ENCODE data around the gene ZHX3. TPM values are rescaled to one million over a fixed set of nuclear protein-coding genes. Genes with fewer than 3 reads are reported as not detected.

The ZHX3 gene
- total and polyA plus RNA-seq, 2 of the 4 experiments (the other 2 are of a cell fraction): 25.0 to 28.0 TPM

DNA sequence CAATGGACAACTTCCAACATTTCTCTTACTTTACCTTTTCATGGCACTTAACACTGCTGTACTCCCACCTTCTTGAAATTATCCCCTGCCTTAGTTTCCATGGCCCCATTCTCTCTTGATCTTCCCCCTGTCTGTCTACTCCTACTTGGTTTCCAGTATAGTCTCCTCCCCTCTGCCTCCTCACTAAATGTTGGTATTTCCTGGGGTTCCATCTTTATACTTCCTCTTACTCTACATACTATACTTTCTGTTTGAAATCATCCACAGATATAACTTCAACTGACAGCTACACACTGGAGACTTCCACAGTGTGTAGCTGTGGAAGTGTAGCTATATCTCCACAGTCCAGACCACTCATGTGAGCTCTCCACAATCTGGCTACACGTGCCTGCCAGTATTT lies 13.5 kb downstream of the ZHX3 start:
- H3K4me2 ChIP-seq (ENCODE audit: low read depth, low read length): peak overlapping the region; percentile 22; the same call in 1 of the 2 replicates
- no peaks in the 10 kb centered on the region for H3K36me3 ChIP-seq (ENCODE audit: control insufficient read depth, insufficient read depth, low read length)
- no peak overlapping the region for H2AK5ac ChIP-seq (ENCODE audit: low read depth, low read length)
- no peak for DNase-seq
- WGBS, 2 experiments (ENCODE audit: extremely low coverage in 2 of 2, insufficient read length in 1 of 2): no CpG with 5 or more reads among the region's 1 CpG
- no peaks in the 10 kb centered on the region for H3K27me3 ChIP-seq (ENCODE audit: control insufficient read depth, insufficient read depth, low read length)
- H4K91ac ChIP-seq (ENCODE audit: insufficient read depth, low read depth, low read length): no peak overlapping the region
- no peak overlapping the region for H4K8ac ChIP-seq (ENCODE audit: low read depth in 2 of 2, low read length in 2 of 2)
- BruUV-seq (replicated peaks): no TSS peak
- no peak overlapping the region for H3K9ac ChIP-seq (ENCODE audit: low read depth, low read length)
- peaks cover 30% of the 10 kb centered on the region for H3K9me1 ChIP-seq (ENCODE audit: insufficient read depth, low read length)
- in situ Hi-C loops (cut with MboI; ENCODE audit: low sequenced_read_pairs) (no loop called here), dilution Hi-C loops (cut with HindIII; ENCODE audit: low sequenced_read_pairs, unreplicated experiment) (no loop called here), intact Hi-C loops (cut with micrococcal nuclease) (no loop called here)
- H2BK20ac ChIP-seq (ENCODE audit: low read depth, low read length): no peak overlapping the region
- no peak overlapping the region for H3K4ac ChIP-seq (ENCODE audit: low read depth, low read length)
- no peak overlapping the region for H3K18ac ChIP-seq (ENCODE audit: low read depth, low read length)
- H2AK9ac ChIP-seq (replicated peaks; ENCODE audit: low read depth, low read length, poor library complexity): no peak overlapping the region
- no peak overlapping the region; the same call in 1 of the 2 replicates for H4K5ac ChIP-seq (ENCODE audit: low read depth, low read length)
- no peak overlapping the region for H3K27ac ChIP-seq (ENCODE audit: insufficient read depth, low read length)
- H2BK15ac ChIP-seq (ENCODE audit: low read depth, low read length): no peak overlapping the region
- no peak overlapping the region for H2AFZ ChIP-seq (replicated peaks; ENCODE audit: low read length, poor library complexity)
- no peak for ATAC-seq (ENCODE audit: low read depth)
- no peaks in the 10 kb centered on the region for H3K9me3 ChIP-seq (ENCODE audit: control insufficient read depth, insufficient read depth, low read length)
- peaks cover 7% of the 10 kb centered on the region for H3K4me1 ChIP-seq (ENCODE audit: control insufficient read depth, insufficient read depth, low read length)
- H3K56ac ChIP-seq (ENCODE audit: extremely low read depth, insufficient read depth, low read length): no peak overlapping the region
- no peak overlapping the region for H3K23ac ChIP-seq (ENCODE audit: low read depth, low read length)
- H2BK5ac ChIP-seq (ENCODE audit: low read depth, low read length, poor library complexity, severe bottlenecking): no peak overlapping the region
- no peak overlapping the region for H3K4me3 ChIP-seq (ENCODE audit: insufficient read depth, low read depth, low read length)
- POLR2A ChIA-PET (ENCODE audit: unreplicated experiment): no interaction called here
- H2BK120ac ChIP-seq (ENCODE audit: low read depth, low read length): no peak overlapping the region
- CTCF ChIA-PET: no interaction called here
- TF ChIP-seq RFX5 (IDR thresholded peaks at IDR 0.05; ENCODE audit: low read depth, low read length) (no peak), POLR2A (IDR thresholded peaks at IDR 0.05; ENCODE audit: low read depth, low read length) (no peak), NFE2L2 (IDR thresholded peaks at IDR 0.05; ENCODE audit: low read depth, low read length) (no peak), BHLHE40 (IDR thresholded peaks at IDR 0.05; ENCODE audit: low read depth, low read length) (no peak), CEBPB (IDR thresholded peaks at IDR 0.05; ENCODE audit: low read depth, low read length) (no peak), MAZ (IDR thresholded peaks at IDR 0.05; ENCODE audit: borderline replicate concordance, low read depth, low read length) (no peak), SMC3 (IDR thresholded peaks at IDR 0.05; ENCODE audit: low read depth, low read length) (no peak), CHD1 (IDR thresholded peaks at IDR 0.05; ENCODE audit: low read depth, low read length) (no peak), FOS (IDR thresholded peaks at IDR 0.05; ENCODE audit: low read depth, low read length) (no peak), MXI1 (IDR thresholded peaks at IDR 0.05; ENCODE audit: borderline replicate concordance, low read depth, low read length) (no peak), MAFK (IDR thresholded peaks at IDR 0.05; ENCODE audit: low read depth, low read length) (no peak), RCOR1 (IDR thresholded peaks at IDR 0.05; ENCODE audit: insufficient replicate concordance, low read length) (no peak), RAD21 (IDR thresholded peaks at IDR 0.05; ENCODE audit: low read length) (no peak)
- TF ChIP-seq, protein P1, sequence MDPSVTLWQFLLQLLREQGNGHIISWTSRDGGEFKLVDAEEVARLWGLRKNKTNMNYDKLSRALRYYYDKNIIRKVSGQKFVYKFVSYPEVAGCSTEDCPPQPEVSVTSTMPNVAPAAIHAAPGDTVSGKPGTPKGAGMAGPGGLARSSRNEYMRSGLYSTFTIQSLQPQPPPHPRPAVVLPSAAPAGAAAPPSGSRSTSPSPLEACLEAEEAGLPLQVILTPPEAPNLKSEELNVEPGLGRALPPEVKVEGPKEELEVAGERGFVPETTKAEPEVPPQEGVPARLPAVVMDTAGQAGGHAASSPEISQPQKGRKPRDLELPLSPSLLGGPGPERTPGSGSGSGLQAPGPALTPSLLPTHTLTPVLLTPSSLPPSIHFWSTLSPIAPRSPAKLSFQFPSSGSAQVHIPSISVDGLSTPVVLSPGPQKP (IDR thresholded peaks at IDR 0.05; ENCODE audit: borderline replicate concordance, low read depth, low read length): no peak
- TF ChIP-seq, protein P2, sequence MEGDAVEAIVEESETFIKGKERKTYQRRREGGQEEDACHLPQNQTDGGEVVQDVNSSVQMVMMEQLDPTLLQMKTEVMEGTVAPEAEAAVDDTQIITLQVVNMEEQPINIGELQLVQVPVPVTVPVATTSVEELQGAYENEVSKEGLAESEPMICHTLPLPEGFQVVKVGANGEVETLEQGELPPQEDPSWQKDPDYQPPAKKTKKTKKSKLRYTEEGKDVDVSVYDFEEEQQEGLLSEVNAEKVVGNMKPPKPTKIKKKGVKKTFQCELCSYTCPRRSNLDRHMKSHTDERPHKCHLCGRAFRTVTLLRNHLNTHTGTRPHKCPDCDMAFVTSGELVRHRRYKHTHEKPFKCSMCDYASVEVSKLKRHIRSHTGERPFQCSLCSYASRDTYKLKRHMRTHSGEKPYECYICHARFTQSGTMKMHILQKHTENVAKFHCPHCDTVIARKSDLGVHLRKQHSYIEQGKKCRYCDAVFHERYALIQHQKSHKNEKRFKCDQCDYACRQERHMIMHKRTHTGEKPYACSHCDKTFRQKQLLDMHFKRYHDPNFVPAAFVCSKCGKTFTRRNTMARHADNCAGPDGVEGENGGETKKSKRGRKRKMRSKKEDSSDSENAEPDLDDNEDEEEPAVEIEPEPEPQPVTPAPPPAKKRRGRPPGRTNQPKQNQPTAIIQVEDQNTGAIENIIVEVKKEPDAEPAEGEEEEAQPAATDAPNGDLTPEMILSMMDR (conservative IDR thresholded peaks at IDR 0.05; ENCODE audit: low read depth, low read length): no peak
- TF ChIP-seq, protein P3, sequence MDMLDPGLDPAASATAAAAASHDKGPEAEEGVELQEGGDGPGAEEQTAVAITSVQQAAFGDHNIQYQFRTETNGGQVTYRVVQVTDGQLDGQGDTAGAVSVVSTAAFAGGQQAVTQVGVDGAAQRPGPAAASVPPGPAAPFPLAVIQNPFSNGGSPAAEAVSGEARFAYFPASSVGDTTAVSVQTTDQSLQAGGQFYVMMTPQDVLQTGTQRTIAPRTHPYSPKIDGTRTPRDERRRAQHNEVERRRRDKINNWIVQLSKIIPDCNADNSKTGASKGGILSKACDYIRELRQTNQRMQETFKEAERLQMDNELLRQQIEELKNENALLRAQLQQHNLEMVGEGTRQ (IDR thresholded peaks at IDR 0.05; ENCODE audit: low read depth, low read length): no peak
- H3K14ac ChIP-seq (replicated peaks; ENCODE audit: low read depth, low read length): no peak overlapping the region
- H3K79me1 ChIP-seq (ENCODE audit: low read depth in 1 of 2, low read length in 2 of 2): peaks cover 60 to 86% of the 10 kb centered on the region in 2 experiments
- H4K20me1 ChIP-seq (ENCODE audit: insufficient read depth, low read length): peaks cover 54% of the 10 kb centered on the region
